Stimulated activated naive CD8-positive, alpha-beta T cell treated with anti-CD3 and anti-CD28 coated beads, Interleukin-15, Interleukin-2, amounts not matched to agents 100 ng/mL and 50 ng/mL, for 24 hours (primary cell): Measurements from ENCODE around the gene LCNL1.

Experiments
- H3K27ac Mint-ChIP-seq: one replicate; pipeline ENCODE4 v1.8.0; 2021; ENCODE audit warnings: mild to moderate bottlenecking, mixed read lengths
- H3K27me3 Mint-ChIP-seq: one replicate; pipeline ENCODE4 v1.8.0; 2021; ENCODE audit warnings: mixed read lengths
- H3K36me3 Mint-ChIP-seq: one replicate; pipeline ENCODE4 v1.8.0; 2021; ENCODE audit warnings: low read depth, mixed read lengths
- H3K4me1 Mint-ChIP-seq: one replicate; pipeline ENCODE4 v1.8.0; 2021; ENCODE audit warnings: low read depth, mixed read lengths
- H3K4me3 Mint-ChIP-seq: one replicate; pipeline ENCODE4 v1.8.0; 2021; ENCODE audit warnings: mild to moderate bottlenecking, mixed read lengths
- H3K9me3 Mint-ChIP-seq: one replicate; pipeline ENCODE4 v1.8.0; 2021; ENCODE audit warnings: mixed read lengths

The LCNL1 gene

GRCh38 chr9:136944212-136944518, 38.6 kb upstream of the LCNL1 start:
- H3K27ac Mint-ChIP-seq = peak overlapping the region; percentile 80
- H3K36me3 Mint-ChIP-seq = peaks cover 11% of the 10 kb centered on the region
- H3K4me1 Mint-ChIP-seq = peaks cover 9% of the 10 kb centered on the region
- no peaks in the 10 kb centered on the region for H3K27me3 Mint-ChIP-seq
- H3K4me3 Mint-ChIP-seq = peak overlapping the region; percentile 82
- no peaks in the 10 kb centered on the region for H3K9me3 Mint-ChIP-seq

GRCh38 chr9:136944519-136945332, 38.1 kb upstream of the LCNL1 start, which contains the start of the genes C8G and FBXW5:
Gene C8G (plus strand): TSS chr9:136945243. CDS start chr9:136945321, 78 bp downstream.
Gene FBXW5 (minus strand): TSS chr9:136944738. CDS start chr9:136944083, 655 bp downstream.
- no peaks in the 10 kb centered on the region for H3K27me3 Mint-ChIP-seq
- no peaks in the 10 kb centered on the region for H3K9me3 Mint-ChIP-seq
- peaks cover 9% of the 10 kb centered on the region for H3K4me1 Mint-ChIP-seq
- H3K36me3 Mint-ChIP-seq = peaks cover 9% of the 10 kb centered on the region
- peak within 1 kb of the TSS; percentile 82 for H3K4me3 Mint-ChIP-seq
- peak within 1 kb of the TSS; percentile 80 for H3K27ac Mint-ChIP-seq

- Mint-ChIP-seq H3K36me3 (peaks cover 9% of the 10 kb centered on the region), H3K4me3 (no peak overlapping the region), H3K27ac (no peak overlapping the region), H3K4me1 (peaks cover 13% of the 10 kb centered on the region), H3K27me3 (no peaks in the 10 kb centered on the region), H3K9me3 (no peaks in the 10 kb centered on the region)
These were observed 37.2 kb upstream of the LCNL1 start for GRCh38 chr9:136945333-136946227.

GRCh38 chr9:136946228-136947027, 36.4 kb upstream of the LCNL1 start:
- Mint-ChIP-seq H3K9me3 (no peaks in the 10 kb centered on the region), H3K27ac (no peak overlapping the region), H3K4me3 (no peak overlapping the region), H3K36me3 (peaks cover 5% of the 10 kb centered on the region), H3K4me1 (peaks cover 13% of the 10 kb centered on the region), H3K27me3 (no peaks in the 10 kb centered on the region)

- Mint-ChIP-seq H3K27me3 (no peaks in the 10 kb centered on the region), H3K4me1 (peaks cover 13% of the 10 kb centered on the region), H3K27ac (no peak overlapping the region), H3K4me3 (no peak overlapping the region), H3K9me3 (no peaks in the 10 kb centered on the region), H3K36me3 (no peaks in the 10 kb centered on the region)
These were observed 35.5 kb upstream of the LCNL1 start for GRCh38 chr9:136947028-136947891.

- Mint-ChIP-seq H3K9me3 (no peaks in the 10 kb centered on the region), H3K4me1 (peaks cover 7% of the 10 kb centered on the region), H3K27ac (no peak overlapping the region), H3K36me3 (no peaks in the 10 kb centered on the region), H3K27me3 (no peaks in the 10 kb centered on the region), H3K4me3 (peak overlapping the region; percentile 40)
These were observed 34.8 kb upstream of the LCNL1 start for GRCh38 chr9:136947955-136948510.

DNA sequence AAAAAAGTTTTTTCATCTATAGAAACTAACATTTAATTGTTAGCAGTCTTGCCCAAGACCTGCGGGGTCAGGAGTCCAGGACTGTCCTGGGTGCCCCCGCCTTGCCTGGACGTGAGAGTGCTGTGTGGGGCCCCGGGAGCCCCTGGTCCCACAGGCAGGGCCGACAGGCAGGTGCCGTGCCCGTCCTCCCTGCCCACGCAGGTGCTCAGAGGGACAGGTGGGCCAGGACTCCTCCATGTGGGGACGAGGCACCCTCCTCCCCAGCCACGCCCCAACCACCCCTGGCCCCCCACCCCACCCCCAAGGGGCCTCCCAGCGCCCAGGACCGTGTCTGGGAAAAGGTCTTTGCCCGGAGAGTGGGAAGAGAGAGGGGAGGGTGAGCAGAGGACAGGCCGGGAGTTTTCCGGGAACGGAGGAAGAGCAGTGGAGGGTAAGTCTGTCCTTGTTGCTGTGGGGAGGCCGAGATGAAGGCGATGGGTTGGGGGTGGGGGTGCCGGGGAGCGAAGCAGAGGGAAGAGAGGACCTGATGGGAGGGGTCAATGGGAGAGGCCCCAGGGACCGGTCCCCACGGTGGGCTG, 33.5 kb upstream of the LCNL1 start:
- peak overlapping the region; percentile 75 for H3K27ac Mint-ChIP-seq
- H3K9me3 Mint-ChIP-seq = no peaks in the 10 kb centered on the region
- H3K36me3 Mint-ChIP-seq = no peaks in the 10 kb centered on the region
- H3K4me3 Mint-ChIP-seq = peak overlapping the region; percentile 80
- no peaks in the 10 kb centered on the region for H3K27me3 Mint-ChIP-seq
- peaks cover 7% of the 10 kb centered on the region for H3K4me1 Mint-ChIP-seq

DNA sequence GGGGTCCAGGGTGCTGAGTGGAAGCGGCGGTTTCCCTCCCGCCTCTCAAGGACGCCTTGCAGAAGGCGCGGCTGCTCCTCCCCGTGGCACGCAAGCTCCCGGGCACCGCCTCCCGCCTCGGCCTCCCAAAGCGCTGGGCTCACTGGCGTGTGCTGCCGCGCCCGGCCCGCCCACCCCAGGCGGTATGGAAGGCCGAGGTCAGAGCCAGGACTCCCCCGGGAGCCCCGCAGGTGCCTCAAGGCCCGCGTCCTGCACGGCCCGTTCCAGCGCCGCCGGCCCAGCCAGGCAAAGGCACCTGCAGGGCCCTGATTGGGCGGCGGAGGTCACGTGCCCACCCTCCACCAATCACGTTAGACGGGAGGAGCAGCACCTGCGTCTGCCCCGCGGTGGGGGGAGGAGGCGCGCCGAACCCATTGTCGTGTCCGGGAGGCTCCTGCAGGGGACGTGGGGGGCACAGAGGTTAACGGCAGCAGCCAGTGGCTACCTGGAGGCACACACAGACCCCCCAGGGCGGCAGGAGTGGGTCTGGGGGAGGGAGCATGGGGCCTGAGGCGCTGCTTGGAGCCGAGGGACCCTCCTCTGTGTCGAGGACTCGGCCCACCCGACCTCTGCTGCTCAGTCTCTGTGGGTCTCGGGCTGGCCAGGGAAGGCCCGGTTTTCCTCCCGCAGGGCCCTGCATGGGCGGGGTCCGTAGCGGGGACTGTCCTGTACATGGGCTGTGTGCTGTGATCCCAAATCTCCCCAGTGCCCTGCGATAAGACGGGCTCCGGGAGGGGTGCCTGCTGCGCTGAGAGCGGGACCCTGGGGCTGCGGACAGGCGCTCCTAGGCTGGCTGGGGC, 32.8 kb upstream of the LCNL1 start:
- no peaks in the 10 kb centered on the region for H3K36me3 Mint-ChIP-seq
- H3K4me3 Mint-ChIP-seq = peak overlapping the region; percentile 80
- peaks cover 3% of the 10 kb centered on the region for H3K4me1 Mint-ChIP-seq
- peak overlapping the region; percentile 79 for H3K27ac Mint-ChIP-seq
- no peaks in the 10 kb centered on the region for H3K27me3 Mint-ChIP-seq
- H3K9me3 Mint-ChIP-seq = no peaks in the 10 kb centered on the region

- Mint-ChIP-seq H3K4me3 (peak overlapping the region; percentile 77), H3K36me3 (no peaks in the 10 kb centered on the region), H3K9me3 (no peaks in the 10 kb centered on the region), H3K4me1 (peaks cover 3% of the 10 kb centered on the region), H3K27ac (peak overlapping the region; percentile 79), H3K27me3 (no peaks in the 10 kb centered on the region)
These were observed 32.0 kb upstream of the LCNL1 start for GRCh38 chr9:136950656-136951276.

GRCh38 chr9:136951541-136952320, 31.1 kb upstream of the LCNL1 start, which contains the start of gene LCN12:
Gene LCN12 (plus strand): TSS chr9:136952273. CDS start chr9:136952328, 55 bp downstream.
- Mint-ChIP-seq H3K27ac (no peak within 1 kb of the TSS), H3K4me3 (no peak within 1 kb of the TSS), H3K4me1 (peaks cover 3% of the 10 kb centered on the region), H3K36me3 (no peaks in the 10 kb centered on the region), H3K9me3 (peaks cover 7% of the 10 kb centered on the region), H3K27me3 (no peaks in the 10 kb centered on the region)

GRCh38 chr9:136952321-136952850, 30.4 kb upstream of the LCNL1 start:
- no peak overlapping the region for H3K4me3 Mint-ChIP-seq
- peaks cover 8% of the 10 kb centered on the region for H3K9me3 Mint-ChIP-seq
- no peaks in the 10 kb centered on the region for H3K36me3 Mint-ChIP-seq
- H3K27me3 Mint-ChIP-seq = no peaks in the 10 kb centered on the region
- H3K4me1 Mint-ChIP-seq = peaks cover 3% of the 10 kb centered on the region
- H3K27ac Mint-ChIP-seq = no peak overlapping the region
